ENCODE results near the gene CELSR2.

DNA sequence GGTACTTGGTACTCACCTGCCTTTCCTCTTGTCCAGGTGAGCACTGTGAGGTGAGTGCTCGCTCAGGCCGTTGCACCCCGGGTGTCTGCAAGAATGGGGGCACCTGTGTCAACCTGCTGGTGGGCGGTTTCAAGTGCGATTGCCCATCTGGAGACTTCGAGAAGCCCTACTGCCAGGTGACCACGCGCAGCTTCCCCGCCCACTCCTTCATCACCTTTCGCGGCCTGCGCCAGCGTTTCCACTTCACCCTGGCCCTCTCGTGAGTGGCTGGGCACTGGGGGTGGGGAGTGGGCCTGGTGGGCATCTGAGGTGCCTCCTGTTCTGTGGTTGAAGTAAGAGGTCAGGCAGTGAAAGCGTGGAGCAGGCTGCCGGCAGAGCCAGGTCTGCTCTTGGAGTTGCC is 11.7 kb downstream of the CELSR2 start:
- TF ChIP-seq, protein P1, sequence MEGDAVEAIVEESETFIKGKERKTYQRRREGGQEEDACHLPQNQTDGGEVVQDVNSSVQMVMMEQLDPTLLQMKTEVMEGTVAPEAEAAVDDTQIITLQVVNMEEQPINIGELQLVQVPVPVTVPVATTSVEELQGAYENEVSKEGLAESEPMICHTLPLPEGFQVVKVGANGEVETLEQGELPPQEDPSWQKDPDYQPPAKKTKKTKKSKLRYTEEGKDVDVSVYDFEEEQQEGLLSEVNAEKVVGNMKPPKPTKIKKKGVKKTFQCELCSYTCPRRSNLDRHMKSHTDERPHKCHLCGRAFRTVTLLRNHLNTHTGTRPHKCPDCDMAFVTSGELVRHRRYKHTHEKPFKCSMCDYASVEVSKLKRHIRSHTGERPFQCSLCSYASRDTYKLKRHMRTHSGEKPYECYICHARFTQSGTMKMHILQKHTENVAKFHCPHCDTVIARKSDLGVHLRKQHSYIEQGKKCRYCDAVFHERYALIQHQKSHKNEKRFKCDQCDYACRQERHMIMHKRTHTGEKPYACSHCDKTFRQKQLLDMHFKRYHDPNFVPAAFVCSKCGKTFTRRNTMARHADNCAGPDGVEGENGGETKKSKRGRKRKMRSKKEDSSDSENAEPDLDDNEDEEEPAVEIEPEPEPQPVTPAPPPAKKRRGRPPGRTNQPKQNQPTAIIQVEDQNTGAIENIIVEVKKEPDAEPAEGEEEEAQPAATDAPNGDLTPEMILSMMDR (IDR thresholded peaks at IDR 0.05 in 8 of 11, conservative IDR thresholded peaks at IDR 0.05 in 3 of 11) = no peak
- TF ChIP-seq POLR2A (IDR thresholded peaks at IDR 0.05) (no peak), POLR2AphosphoS5 (IDR thresholded peaks at IDR 0.05) (no peak)

Measured in spleen (tissue), 7 donors.